NCI-H1436 (cell line): Measurements from ENCODE around the gene LRRC8C.

Experiments
- DNase-seq: peaks from one replicate; lab custom pipeline; 2025; lab: John Stamatoyannopoulos, UW

Gene LRRC8C

GRCh38 chr1:89763649-89763986 lies 130.7 kb downstream of the LRRC8C start:
- no peak for DNase-seq

GRCh38 chr1:89765774-89766173 lies 132.9 kb downstream of the LRRC8C start:
- no peak for DNase-seq

- DNase-seq, result no peak
Observed at GRCh38 chr1:89767618-89768017, 134.7 kb downstream of the LRRC8C start.
